Activated CD8-positive, alpha-beta memory T cell treated with anti-CD3 and anti-CD28 coated beads for 1 hour (primary cell): ENCODE data around the gene KANK2.

ENCODE experiments used
- DNase-seq, 2 donors: peaks; one replicate each; pipeline ENCODE4 v3.0.0-alpha.2; 2020; ENCODE audit warnings: low read depth in 1 of 2; ENCODE audit errors: extremely low read depth in 1 of 2

KANK2 gene

DNA sequence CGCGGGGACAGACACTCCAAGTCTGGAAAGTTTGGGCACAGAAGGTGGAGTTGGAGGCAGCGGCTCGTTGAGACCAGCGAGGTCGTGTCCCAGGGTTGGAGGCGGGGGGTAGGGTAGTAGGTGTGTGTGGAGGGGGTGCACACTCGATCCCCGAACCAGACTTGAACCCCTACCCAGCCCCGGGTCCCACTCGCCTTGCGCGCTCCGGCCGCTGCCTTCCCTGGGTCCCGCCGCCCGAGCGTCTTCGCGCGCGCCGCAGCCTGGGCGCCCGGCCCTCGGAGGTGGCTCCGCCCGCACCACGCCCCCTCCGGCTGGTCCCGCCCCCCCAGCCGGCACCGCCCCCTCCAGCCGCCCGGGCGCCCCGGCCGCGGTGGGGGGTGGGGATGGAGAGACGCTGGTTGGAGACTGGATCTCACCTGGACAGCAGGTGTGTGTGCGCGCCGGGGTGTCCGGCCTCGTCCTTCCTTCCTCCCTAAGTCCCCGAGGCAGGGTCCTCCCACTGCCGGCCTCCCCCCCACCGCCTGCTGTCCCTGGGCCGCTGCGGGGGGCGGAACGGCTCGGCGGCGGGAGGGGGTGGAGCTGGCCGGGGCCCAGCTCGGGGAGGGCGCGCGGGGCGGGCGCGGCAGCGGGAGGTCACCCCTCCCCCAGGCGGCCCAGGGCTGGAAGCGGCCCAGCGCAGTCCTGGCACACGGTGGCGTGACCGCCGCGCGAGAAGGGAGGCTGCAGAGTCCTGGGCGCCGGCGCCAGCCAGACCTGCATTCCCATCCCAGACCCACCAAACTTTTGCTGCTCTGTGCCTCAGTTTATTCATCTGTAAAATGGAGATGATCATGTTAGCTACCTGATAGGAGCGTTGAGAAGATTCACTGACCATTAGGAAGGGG is at the start of gene KANK2:
Gene KANK2, minus strand, starts transcription at position 255 of the 884 bp plus-strand sequence. CDS start 3,034 bp downstream, outside the sequence.
- DNase-seq, result peak; percentile 12 to 65

DNA sequence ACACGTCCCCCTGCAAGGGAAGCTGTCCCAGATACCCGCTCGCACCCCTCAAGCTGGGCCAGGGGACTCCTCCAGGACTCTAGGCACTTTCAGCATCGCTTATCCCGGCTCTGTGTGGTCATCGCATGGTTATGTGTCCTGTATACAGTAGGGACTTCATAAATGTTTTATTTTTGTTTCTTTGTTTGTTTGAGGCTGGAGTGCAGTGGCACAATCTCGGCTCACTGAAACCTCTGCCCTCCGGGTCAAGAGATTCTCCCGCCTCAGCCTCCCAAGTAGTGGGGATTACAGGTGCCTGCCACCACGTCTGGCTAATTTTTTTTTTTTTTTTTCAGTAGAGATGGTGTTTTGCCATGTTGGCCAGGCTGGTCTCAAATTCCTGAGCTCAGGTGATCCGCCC is 49.6 kb upstream of the KANK2 start:
- DNase-seq, result no peak

DNA sequence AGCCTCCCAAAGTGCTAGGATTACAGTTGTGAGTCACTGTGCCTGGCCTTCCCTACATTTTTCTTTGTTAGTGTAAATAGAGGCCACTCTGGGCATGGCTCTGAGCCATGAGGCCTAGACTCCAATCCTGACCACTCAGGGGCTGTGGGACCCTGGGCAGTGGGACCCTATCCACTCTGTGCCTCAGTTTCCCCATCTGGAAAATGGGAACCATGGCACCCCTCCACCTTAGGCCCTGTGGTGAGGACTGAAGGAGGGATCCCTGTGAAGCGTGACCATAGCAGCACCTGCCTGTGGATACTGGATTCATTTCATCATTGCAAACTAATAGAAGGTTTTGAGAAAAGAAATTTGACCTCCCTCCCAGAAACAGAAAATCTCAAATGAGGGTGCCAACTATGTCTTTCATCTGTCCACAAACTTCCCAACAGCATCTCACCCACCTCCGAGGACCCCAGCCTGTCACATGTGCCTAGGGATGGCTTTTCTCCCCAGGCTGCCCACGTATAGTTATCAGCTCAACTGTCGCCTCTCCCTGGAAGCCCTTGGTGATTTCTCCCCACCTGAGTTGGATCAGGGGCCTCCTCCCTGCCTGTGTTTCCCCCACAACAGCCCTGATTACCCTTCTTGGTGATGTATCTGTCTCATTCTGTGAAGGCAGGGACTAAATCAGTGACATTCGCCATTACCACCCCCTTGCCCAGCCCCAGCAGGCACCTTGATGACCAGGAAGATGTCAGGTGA is 47.7 kb upstream of the KANK2 start:
- no peak for DNase-seq

DNA sequence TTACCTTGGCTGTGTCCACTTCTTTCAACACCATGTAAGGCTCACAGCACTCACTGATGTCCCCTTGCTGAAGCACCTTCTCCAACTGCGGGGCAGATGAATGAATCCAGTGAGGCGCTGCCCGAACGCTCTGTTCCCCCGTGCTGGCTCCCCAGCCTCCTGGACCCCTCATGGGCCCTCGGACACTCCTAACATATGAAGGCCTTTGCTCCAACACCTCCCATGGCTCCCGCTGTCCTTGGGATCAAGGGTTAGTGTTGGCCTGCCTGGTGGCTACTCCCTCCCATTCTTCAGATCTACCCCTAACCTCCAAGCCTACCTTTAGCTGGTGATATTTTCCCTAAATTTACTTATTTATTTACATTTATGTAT is 46.4 kb upstream of the KANK2 start:
- DNase-seq, result no peak

DNA sequence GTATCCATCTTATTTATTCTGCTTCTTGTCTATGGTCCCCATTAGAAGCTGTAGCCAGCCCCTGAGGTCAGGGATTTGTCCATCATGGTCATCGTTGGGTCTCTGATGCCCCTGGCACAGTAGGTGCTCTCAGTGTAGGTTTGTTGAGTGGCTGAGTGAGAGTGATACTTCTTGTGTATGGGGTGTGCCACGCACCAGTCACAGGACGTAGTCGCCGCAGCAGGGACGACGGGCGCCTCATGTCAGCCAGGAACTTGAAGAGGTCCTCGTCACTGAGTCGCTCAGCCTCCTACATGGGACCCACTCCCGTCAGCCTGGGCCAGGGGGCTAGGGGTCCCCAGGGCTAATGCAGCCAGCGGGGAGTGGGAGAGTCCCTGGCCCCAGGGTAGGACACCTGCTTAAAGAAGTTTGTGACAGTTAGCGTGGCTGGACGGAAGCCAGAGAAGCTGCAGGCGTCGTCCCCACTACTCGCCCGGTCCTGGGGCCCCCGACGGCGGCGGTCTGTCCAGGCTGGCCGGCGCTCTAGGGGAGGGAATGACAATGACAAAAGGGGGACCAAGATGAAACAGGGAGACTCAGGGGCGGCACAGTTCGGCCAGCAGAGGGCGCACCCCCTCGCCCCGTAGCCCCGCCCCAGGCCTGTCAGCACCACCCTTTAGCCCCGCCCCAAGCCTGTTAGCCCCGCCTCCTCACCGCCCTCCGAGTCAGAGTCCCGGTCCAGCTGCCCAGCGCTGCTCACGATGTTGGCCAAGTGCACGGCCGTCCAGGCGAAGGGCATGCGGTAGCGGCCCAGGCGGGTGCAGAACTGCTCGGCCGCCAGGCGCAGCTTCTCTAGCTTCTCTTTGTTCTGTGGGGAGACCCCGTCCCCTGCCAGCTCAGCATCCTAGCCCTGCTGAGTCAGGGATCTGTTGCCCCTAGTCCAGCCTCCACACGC is 45.8 kb upstream of the KANK2 start:
- DNase-seq, result peak; percentile 50 to 80

DNA sequence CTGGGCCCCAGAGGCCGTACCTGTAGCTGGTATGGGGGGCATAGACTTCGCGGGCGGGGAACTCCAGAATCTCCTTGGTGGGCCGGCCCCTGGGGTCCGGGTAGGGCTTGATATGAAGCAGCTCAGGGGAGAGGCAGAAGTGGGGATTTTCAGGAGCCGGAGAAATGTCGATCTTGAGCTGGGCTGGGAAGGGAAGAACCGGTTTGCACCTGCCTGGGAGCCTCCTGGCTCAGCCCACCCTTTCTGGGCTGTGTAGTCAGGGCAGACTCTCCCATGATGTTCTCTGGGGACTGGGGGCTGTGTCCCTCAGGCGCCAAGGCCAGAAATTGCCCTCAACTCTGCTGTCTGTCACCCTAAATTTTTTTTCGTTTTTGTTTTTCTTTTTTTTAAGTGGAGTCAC is 44.7 kb upstream of the KANK2 start:
- no peak for DNase-seq

DNA sequence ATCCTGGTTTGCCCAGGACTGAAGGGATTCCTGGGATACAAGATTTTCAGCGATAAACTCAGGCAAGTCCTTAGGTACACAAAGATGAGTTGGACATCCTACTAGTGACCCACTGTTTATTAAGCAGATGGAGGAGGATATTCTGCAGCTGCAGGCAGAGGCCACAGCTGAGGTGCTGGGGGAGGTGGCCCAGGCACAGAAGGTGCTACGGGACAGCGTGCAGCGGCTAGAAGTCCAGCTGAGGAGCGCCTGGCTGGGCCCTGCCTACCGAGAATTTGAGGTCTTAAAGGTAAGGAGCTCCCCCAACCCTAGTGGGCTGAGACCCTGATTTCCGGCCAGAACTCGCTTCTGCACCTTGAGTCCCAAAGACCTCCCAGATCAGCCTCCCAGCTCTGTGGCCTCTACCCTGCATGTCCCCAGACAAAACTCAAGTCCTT is 42.7 kb upstream of the KANK2 start:
- DNase-seq, result no peak

DNA sequence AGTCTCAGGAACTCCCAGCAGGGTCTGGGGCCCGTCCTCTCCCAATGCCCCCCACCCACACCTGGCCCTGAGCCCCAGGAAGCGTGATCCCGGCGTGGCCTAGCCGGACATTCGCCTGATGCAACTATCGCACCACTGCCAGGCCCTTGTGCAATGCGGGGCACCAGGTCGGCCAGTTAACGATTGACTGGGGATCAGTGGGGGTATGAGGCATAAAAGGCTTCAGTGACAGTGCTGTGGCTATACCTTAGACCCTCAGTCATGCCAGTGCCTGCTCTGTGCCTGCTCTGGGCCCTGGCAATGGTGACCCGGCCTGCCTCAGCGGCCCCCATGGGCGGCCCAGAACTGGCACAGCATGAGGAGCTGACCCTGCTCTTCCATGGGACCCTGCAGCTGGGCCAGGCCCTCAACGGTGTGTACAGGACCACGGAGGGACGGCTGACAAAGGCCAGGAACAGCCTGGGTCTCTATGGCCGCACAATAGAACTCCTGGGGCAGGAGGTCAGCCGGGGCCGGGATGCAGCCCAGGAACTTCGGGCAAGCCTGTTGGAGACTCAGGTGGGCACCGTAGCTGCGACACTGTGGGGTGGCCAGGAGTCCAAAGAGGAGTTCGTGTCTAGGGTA is 42.1 kb upstream of the KANK2 start, which contains the start of gene ANGPTL8:
Gene ANGPTL8, plus strand, starts transcription at position 243 of the 624 bp plus-strand sequence. Its CDS starts 19 bp downstream, at position 262.
- DNase-seq, result no peak

DNA sequence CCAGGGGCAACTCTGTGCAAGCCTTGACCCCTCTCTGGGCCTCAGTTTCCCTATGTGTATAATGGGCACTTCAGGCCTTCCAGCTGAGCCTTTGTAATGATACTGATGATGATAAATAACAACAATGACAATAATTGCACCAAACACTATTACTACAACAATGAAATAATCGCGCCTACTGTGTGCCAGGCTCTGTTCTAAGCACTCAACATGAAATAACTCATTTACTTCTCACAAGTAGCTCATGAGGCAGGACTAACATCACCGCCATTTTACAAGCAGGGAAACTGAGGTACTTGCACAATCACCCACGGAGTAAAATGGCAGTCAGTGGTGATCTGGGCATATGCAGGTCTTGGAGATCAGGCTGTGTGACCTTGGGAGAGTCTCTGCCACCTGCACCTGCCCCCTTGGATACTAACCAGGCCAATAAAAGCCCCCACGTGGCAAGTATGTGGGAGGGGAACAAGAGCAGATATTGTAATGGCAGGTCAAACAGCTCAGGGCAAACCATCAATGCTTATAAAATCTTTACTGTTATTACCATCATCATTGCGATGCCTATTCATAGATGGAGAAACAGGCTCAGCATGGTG is 41.5 kb upstream of the KANK2 start:
- no peak for DNase-seq

DNA sequence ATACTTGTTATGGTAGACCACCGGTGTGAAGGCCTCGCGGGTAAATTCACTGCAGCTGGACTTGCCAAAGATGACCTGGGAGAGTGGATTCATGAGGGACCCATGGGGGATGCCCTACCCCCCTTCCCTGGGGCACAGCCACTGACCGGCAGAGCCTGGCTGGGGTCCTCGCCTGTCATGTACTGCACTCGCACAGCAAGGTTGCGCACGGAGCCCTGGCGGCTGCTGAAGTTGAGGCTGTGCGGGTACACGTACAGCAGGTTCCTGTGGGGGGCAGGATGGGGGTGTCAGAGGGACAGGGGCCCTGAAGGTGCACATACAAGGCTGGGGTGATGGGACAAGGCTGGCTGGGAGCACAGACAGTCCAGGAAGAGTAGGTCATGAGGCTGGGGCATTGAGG is 40.7 kb upstream of the KANK2 start:
- no peak for DNase-seq

DNA sequence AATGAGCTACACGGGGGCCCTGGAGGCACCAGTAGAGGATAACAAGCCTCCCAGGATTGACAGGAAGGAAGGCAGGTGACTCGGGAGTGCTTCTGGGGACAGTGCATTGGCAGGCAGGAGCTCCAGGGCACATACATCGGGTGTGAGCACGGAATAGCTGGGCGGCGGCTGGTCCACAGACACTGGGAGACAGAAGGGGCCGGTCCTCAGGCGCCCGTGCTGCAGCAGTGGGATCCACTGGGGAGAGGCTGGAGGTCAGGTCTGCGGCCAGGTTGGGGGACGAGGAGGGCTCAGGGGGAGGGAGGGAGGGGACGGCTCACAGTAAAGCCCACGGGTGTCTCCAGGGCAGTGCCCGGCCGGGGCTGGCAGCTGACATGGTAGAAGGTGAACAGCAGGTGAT is 40.0 kb upstream of the KANK2 start:
- DNase-seq, result no peak

DNA sequence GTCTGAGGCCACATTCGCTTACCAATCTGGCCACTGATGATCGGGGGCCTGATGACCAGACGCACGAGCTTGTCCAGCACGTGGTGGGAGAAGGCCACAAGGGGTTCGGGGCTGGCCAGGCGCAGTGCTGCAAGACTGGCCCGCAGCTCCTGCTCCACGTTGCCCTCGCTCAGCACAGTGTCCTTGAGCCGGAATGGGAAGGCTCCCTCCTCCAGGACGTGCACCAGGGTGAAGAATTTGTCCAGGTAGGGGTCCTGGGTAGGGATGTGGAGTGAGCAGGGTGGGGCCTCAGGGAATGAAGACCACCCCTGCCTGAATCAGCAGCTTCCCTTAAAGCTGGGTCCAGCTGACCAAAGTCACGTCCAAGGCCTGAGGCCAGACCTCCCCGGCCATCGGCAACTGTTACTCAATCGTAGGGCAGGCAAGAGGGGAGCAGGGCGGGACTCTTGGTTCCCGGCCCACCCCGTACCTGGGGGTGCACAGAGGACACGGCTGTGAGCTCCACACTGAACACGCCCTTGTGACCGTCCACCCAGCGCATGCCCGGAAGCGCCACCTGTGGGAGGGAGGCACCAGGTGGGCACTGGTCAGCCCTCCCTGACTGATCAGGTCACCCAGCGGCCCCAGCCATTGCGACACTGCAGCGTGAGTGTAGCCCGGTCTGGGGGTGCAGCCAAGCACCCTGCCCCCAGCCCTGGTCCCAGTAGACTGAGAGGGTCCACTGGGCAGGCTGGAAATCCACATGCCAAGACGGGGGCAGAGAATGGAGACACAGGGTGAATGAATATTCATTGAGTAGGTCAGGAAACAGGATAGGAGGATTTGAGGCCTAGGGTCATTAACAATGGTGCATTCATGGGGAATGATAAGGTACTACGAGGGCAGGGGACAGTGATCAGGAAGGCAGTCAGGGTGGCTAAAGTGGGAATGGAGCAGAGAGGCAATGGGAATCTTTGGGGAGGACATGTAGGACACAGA is 39.3 kb upstream of the KANK2 start:
- DNase-seq, result no peak

DNA sequence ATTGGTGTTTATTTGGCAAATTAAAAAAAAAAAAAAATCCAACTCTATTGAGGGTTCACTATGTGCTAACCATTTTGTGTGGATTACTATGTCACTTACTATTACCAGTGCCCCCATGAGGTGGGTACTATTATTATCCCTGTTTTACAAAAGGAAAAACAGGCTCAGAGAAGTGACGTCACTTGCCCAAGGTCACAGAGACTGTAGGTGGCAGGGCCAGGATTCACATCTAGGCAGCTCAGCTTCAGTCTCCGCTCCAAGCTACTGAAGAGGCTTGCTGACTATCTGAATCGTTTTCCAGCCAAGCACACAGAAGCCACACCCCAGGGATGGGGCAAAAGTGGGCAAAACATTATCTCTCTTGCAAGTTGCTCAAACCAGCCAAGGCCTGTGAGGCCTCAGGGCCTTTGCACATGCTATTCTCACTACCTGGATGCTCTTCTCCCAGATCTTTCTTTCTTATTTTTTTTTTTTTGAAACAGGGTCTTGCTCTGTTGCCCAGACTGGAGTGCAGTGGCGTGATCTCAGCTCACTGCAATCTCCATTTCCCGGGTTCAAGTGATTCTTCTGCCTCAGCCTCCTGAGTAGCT is 37.2 kb upstream of the KANK2 start:
- DNase-seq, result no peak

DNA sequence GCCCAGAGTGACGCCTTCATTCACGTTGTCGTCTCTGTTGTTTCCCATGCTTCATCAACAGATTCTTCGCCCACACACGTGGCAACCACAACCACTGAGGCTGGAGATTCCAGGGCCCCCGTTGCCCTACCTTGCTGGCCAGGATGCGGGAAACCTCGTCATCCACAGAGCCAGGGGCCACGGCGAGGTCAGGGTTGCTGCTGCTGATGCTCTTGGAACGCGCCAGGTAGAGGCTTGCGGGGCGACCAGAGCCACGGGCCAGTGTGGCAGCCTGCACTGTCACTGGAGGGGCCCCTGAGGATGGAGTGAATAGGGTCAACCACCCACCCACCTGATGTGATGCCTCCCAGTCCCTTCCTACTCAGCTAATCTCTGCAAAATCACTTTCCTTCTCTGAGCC is 35.7 kb upstream of the KANK2 start:
- DNase-seq, result no peak

DNA sequence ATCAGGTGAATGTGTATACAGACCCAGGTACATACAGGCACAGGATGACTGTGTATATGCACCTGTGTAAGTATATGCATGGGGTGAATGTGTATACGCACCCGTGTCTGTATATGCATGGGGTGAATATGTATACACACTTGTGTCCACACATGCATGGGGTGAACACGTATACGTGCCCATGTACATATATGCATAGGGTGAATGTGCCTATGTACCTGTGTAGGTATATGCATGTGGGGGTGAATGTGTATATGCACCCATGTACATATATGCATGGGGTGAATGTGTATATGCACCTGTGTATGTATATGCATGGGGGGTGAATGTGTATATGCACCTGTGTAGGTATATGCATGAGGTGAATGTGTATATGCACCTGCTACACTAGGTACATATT is 35.2 kb upstream of the KANK2 start:
- DNase-seq, result no peak

DNA sequence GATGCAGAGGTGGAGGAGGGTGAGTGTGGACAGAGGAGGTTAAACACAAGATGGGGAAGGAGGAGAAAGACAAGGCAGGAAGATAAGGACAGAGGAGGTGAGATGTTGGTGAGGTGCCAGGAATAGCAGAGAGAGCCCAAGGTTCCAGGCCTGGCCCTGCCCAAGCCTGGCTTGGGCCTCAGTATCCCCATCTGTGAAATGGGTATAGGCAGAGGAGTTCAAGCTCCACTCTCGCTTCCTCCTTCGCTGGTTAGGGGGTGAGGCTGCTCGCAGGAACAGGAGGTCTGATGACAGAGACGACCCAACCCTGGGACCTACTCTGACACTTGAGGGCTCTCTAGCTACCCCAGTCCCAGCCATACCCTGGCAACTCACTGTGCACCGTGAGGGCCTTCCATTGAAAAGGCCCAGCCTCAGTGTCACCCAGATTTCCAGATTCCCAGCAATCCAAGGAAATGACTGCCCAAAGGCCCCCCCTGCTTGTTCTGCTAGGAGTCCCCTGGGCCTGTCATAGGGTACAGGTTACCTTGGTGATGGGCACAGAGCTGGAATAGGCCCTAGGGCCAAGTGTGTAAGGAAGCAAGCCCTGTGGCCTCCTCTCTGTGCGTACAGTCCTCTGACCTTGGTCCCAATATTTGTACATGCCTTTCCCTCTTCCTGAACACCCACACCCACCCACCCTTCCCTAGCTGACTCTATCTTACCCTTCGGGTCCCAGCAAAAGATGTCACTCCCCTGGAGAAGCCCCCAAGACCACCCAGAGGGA is 33.5 kb upstream of the KANK2 start:
- DNase-seq, result no peak

DNA sequence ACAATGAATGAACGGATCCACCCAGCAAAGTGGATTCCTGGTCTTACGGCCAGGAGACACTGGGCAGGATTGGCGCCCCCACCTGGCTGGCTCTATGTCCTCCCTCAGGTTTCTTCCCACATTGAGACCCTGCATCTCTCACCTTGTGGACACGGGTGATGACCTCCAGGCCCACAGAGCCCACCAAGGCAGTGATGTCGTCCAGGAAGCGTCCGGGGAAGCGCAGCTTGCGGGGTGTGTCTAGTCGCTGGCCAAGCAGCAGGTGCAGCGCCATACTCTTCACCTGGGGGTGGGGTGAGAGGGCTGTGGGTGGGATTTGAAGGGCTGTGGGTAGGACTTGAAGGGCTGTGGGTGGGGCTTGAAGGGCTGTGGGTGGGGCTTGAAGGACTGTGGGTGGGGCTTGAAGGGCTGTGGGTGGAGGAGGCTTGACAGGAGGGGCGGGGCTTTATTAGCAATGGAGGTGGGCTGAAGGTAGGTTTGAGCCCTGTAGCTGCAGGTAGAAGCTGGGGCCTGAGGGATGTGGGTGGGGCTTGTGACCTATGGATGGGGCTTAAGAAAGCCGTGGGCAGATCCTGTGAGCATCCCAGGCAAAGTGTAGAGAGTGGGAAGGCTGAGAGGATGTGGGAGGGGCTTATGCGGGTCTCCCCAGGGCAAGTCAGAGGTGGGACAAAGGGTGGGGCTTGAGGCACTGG is 30.0 kb upstream of the KANK2 start:
- no peak for DNase-seq
